Suprapubic skin (tissue), 4 donors: Measurements from ENCODE around the gene CUEDC1. TPM values are rescaled to one million over a fixed set of nuclear protein-coding genes. Genes with fewer than 3 reads are reported as not detected.
"Not testable (repeated sequence)": the region's sequence is repeated elsewhere in the genome, so short reads cannot be mapped to it uniquely, and the experiment has no call there.

Source experiments
- DNase-seq, 2 donors: peaks; one replicate each; pipeline ENCODE4 v3.0.0-alpha.2; 2019; ENCODE audit warnings: low spot score in 2 of 2
- H3K27ac ChIP-seq: fragments of 200-600 bp; sonication (generic); one replicate; pipeline ENCODE4 v1.5.1; 2019
- H3K27me3 ChIP-seq: fragments of 200-600 bp; sonication (generic); one replicate; pipeline ENCODE4 v1.5.1; 2019
- H3K36me3 ChIP-seq: fragments of 200-600 bp; sonication (generic); one replicate; pipeline ENCODE4 v1.5.1; 2019
- H3K4me1 ChIP-seq: fragments of 200-600 bp; sonication (generic); one replicate; pipeline ENCODE4 v1.5.1; 2019
- H3K4me3 ChIP-seq: fragments of 200-600 bp; sonication (generic); one replicate; pipeline ENCODE4 v1.5.1; 2019; ENCODE audit warnings: mild to moderate bottlenecking
- H3K9me3 ChIP-seq: fragments of 200-600 bp; sonication (generic); one replicate; pipeline ENCODE4 v1.5.1; 2019
- CTCF ChIP-seq, 2 donors: fragments of 200-600 bp in 1 of 2; fragments of 450-650 bp in 1 of 2; sonication (generic) in 1 of 2; IDR thresholded peaks; one replicate each; pipeline ENCODE4 v1.5.1; 2016 to 2019; ENCODE audit warnings: antibody characterized with exemption in 2 of 2, mild to moderate bottlenecking in 1 of 2, moderate library complexity in 1 of 2
- EP300 ChIP-seq: sonication (generic); formaldehyde crosslinking; IDR thresholded peaks from one replicate; pipeline ENCODE4 v1.6.1; 2017; ENCODE audit warnings: antibody characterized with exemption
- POLR2A ChIP-seq, 2 donors: fragments of 450-650 bp; IDR thresholded peaks; one replicate each; pipeline ENCODE4 v1.6.1; 2017; ENCODE audit warnings: antibody characterized with exemption in 2 of 2, mild to moderate bottlenecking in 2 of 2, moderate library complexity in 2 of 2
- POLR2AphosphoS5 ChIP-seq, 3 donors: sonication (generic); formaldehyde crosslinking; IDR thresholded peaks; one replicate each; pipeline ENCODE4 v1.6.1; 2017; ENCODE audit warnings: antibody characterized with exemption in 3 of 3
- WGBS: methylation state at CpG from one replicate; pipeline ENCODE4 v1.1.5; 2018; 5-methylcytosine and 5-hydroxymethylcytosine counted together
- total RNA-seq, 4 donors: library from RNA; depleted of rRNA; stranded (reverse); fragments of >200 nt; gene quantifications; one replicate each; pipeline ENCODE4 v1.1.0, GENCODE V29; 2016

The CUEDC1 gene
- total RNA-seq, 4 donors from 2014 or later: 5.1 to 34.2 (median 12.8) TPM

- H3K36me3 ChIP-seq: no peaks in the 10 kb centered on the region
- no peak overlapping the region for H3K4me3 ChIP-seq
- H3K27ac ChIP-seq: no peak overlapping the region
- no peak for DNase-seq
- H3K27me3 ChIP-seq: no peaks in the 10 kb centered on the region
- H3K4me1 ChIP-seq: peaks cover 51% of the 10 kb centered on the region
- TF ChIP-seq EP300 (no peak), POLR2AphosphoS5 (IDR thresholded peaks at IDR 0.05) (no peak), POLR2A (IDR thresholded peaks at IDR 0.05) (no peak), CTCF (IDR thresholded peaks at IDR 0.05) (no peak)
- WGBS: 100% methylated on average over 4 of the region's 5 CpGs
- no peaks in the 10 kb centered on the region for H3K9me3 ChIP-seq
Observed at GRCh38 chr17:57923182-57923872, 31.9 kb downstream of the CUEDC1 start.

- not testable (repeated sequence) for H3K27ac ChIP-seq, H3K4me3 ChIP-seq, H3K36me3 ChIP-seq, H3K27me3 ChIP-seq, H3K9me3 ChIP-seq, DNase-seq
- peaks cover 52% of the 10 kb centered on the region for H3K4me1 ChIP-seq
- WGBS: 96% methylated on average over 4 of the region's 4 CpGs
Observed at GRCh38 chr17:57922745-57923144, 32.5 kb downstream of the CUEDC1 start.

- Histone ChIP-seq H3K36me3 (no peaks in the 10 kb centered on the region), H3K27ac (peak overlapping the region; percentile 57), H3K4me3 (no peak overlapping the region), H3K9me3 (no peaks in the 10 kb centered on the region), H3K4me1 (peaks cover 54% of the 10 kb centered on the region), H3K27me3 (no peaks in the 10 kb centered on the region)
- WGBS: 53% methylated on average over 13 of the region's 13 CpGs
- no peak for TF ChIP-seq POLR2A (IDR thresholded peaks at IDR 0.05)
- no peak for TF ChIP-seq EP300
- no peak for TF ChIP-seq CTCF (IDR thresholded peaks at IDR 0.05)
- no peak for TF ChIP-seq POLR2AphosphoS5 (IDR thresholded peaks at IDR 0.05)
- no peak for DNase-seq
Observed at GRCh38 chr17:57920916-57921703, 34.1 kb downstream of the CUEDC1 start.

GRCh38 chr17:57919918-57920317, 35.3 kb downstream of the CUEDC1 start:
- no peak for DNase-seq
- Histone ChIP-seq H3K4me1 (peaks cover 62% of the 10 kb centered on the region), H3K9me3 (no peaks in the 10 kb centered on the region), H3K27me3 (no peaks in the 10 kb centered on the region), H3K4me3 (no peak overlapping the region), H3K27ac (no peak overlapping the region), H3K36me3 (no peaks in the 10 kb centered on the region)
- WGBS: 91% methylated on average over 5 of the region's 5 CpGs
- TF ChIP-seq CTCF (IDR thresholded peaks at IDR 0.05) (no peak), POLR2AphosphoS5 (IDR thresholded peaks at IDR 0.05) (no peak), POLR2A (IDR thresholded peaks at IDR 0.05) (no peak), EP300 (no peak)

GRCh38 chr17:57918017-57918895, 37.0 kb downstream of the CUEDC1 start:
- peak overlapping the region; percentile 29 for H3K27ac ChIP-seq
- H3K4me3 ChIP-seq: no peak overlapping the region
- no peaks in the 10 kb centered on the region for H3K9me3 ChIP-seq
- peaks cover 79% of the 10 kb centered on the region for H3K4me1 ChIP-seq
- DNase-seq: no peak
- H3K36me3 ChIP-seq: no peaks in the 10 kb centered on the region
- H3K27me3 ChIP-seq: no peaks in the 10 kb centered on the region
- no peak for TF ChIP-seq EP300
- TF ChIP-seq POLR2A (IDR thresholded peaks at IDR 0.05): no peak
- TF ChIP-seq CTCF (IDR thresholded peaks at IDR 0.05): no peak
- no peak for TF ChIP-seq POLR2AphosphoS5 (IDR thresholded peaks at IDR 0.05)
- WGBS: 38% methylated on average over 5 of the region's 5 CpGs
